ENCODE measurements around the gene HTR4.

The HTR4 gene

GRCh38 chr5:148524721-148525120, 129.6 kb downstream of the HTR4 start:
- DNase-seq, result no peak

- DNase-seq, result no peak
These were observed 131.2 kb downstream of the HTR4 start for GRCh38 chr5:148523139-148523538.

GRCh38 chr5:148515460-148515859, 138.9 kb downstream of the HTR4 start:
- DNase-seq, result no peak

GRCh38 chr5:148514344-148514743, 140.0 kb downstream of the HTR4 start:
- no peak for DNase-seq

- DNase-seq, result no peak
These were observed 141.8 kb downstream of the HTR4 start for GRCh38 chr5:148512498-148512897.

- no peak for DNase-seq
These were observed 142.4 kb downstream of the HTR4 start for GRCh38 chr5:148511810-148512347.

GRCh38 chr5:148509893-148510292, 144.4 kb downstream of the HTR4 start:
- DNase-seq, result no peak

- no peak for DNase-seq
These were observed 146.7 kb downstream of the HTR4 start for GRCh38 chr5:148507648-148508047.

- DNase-seq, result no peak
These were observed 154.9 kb downstream of the HTR4 start for GRCh38 chr5:148499452-148499851.

GRCh38 chr5:148497757-148498156, 156.6 kb downstream of the HTR4 start:
- no peak for DNase-seq

GRCh38 chr5:148492351-148492750, 162.0 kb downstream of the HTR4 start:
- no peak for DNase-seq

- no peak for DNase-seq
These were observed 162.5 kb downstream of the HTR4 start for GRCh38 chr5:148491793-148492184.

GRCh38 chr5:148491015-148491792, 163.1 kb downstream of the HTR4 start:
- DNase-seq, result no peak

- DNase-seq, result no peak
These were observed 165.6 kb downstream of the HTR4 start for GRCh38 chr5:148488757-148489156.

- no peak for DNase-seq
These were observed 167.9 kb downstream of the HTR4 start for GRCh38 chr5:148486456-148486855.

- DNase-seq, result no peak
These were observed 169.7 kb downstream of the HTR4 start for GRCh38 chr5:148484651-148485050.

- no peak for DNase-seq
These were observed 170.6 kb downstream of the HTR4 start for GRCh38 chr5:148483750-148484149.

GRCh38 chr5:148482697-148483462, 171.4 kb downstream of the HTR4 start:
- DNase-seq, result peak; percentile 59

GRCh38 chr5:148482196-148482595, 172.1 kb downstream of the HTR4 start:
- no peak for DNase-seq

GRCh38 chr5:148477429-148477828, 176.9 kb downstream of the HTR4 start:
- DNase-seq, result no peak

GRCh38 chr5:148476302-148476701, 178.0 kb downstream of the HTR4 start:
- no peak for DNase-seq

GRCh38 chr5:148474025-148474511, 180.3 kb downstream of the HTR4 start:
- DNase-seq, result no peak

GRCh38 chr5:148471379-148471778, 182.9 kb downstream of the HTR4 start:
- DNase-seq, result no peak

- DNase-seq, result no peak
These were observed 184.8 kb downstream of the HTR4 start for GRCh38 chr5:148469501-148469935.

All from stimulated activated CD4-positive, alpha-beta T cell treated with anti-CD3 and anti-CD28 coated beads, Interleukin-1b, Interleukin-23, amount 100 ng/mL, for 48 hours (primary cell).